H9 (cell line): ENCODE results near the gene FRMD1. TPM values are rescaled to one million over a fixed set of nuclear protein-coding genes. Genes with fewer than 3 reads are reported as not detected.

Experiments
- DNase-seq: peaks from one replicate; pipeline ENCODE4 v3.0.0-alpha.2; 2017
- H2AFZ ChIP-seq: one replicate; pipeline ENCODE4 v1.6.1; 2013; ENCODE audit warnings: mild to moderate bottlenecking, low read length, control low read depth, moderate library complexity
- H2AK5ac ChIP-seq: 2 replicates; pipeline ENCODE4 v1.6.1; 2013; ENCODE audit warnings: low read length, control low read depth, mixed read lengths; ENCODE audit not compliant: insufficient read length
- H2BK120ac ChIP-seq: one replicate; pipeline ENCODE4 v1.6.1; 2013; ENCODE audit warnings: low read depth, mild to moderate bottlenecking, low read length, control low read depth, inconsistent platforms; ENCODE audit not compliant: poor library complexity, severe bottlenecking
- H2BK12ac ChIP-seq: 2 replicates; pipeline ENCODE4 v1.6.1; 2013; ENCODE audit warnings: low read length, control low read depth, mixed read lengths, low read depth; ENCODE audit not compliant: insufficient read length
- H2BK15ac ChIP-seq: 2 replicates; pipeline ENCODE4 v1.6.1; 2013; ENCODE audit warnings: low read depth, low read length, control low read depth
- H2BK20ac ChIP-seq: one replicate; pipeline ENCODE4 v1.6.1; 2013; ENCODE audit warnings: low read depth, mild to moderate bottlenecking, low read length, control low read depth, inconsistent platforms; ENCODE audit not compliant: poor library complexity, severe bottlenecking
- H2BK5ac ChIP-seq: 2 replicates; pipeline ENCODE4 v1.6.1; 2013; ENCODE audit warnings: low read length, control low read depth, mixed read lengths; ENCODE audit not compliant: insufficient read length
- H3K14ac ChIP-seq: 2 replicates; pipeline ENCODE4 v1.6.1; 2013; ENCODE audit warnings: low read length, control low read depth; ENCODE audit not compliant: insufficient read depth
- H3K18ac ChIP-seq: 2 replicates; pipeline ENCODE4 v1.6.1; 2013; ENCODE audit warnings: low read depth, mild to moderate bottlenecking, mixed read lengths, low read length, control low read depth; ENCODE audit not compliant: insufficient read length
- H3K23ac ChIP-seq: 2 replicates; pipeline ENCODE4 v1.6.1; 2013; ENCODE audit warnings: low read length, control low read depth, mixed read lengths, low read depth; ENCODE audit not compliant: insufficient read length
- H3K23me2 ChIP-seq: 2 replicates; pipeline ENCODE4 v1.6.1; 2013; ENCODE audit warnings: low read depth, mild to moderate bottlenecking, mixed read lengths, low read length, control low read depth; ENCODE audit not compliant: insufficient read length, poor library complexity, severe bottlenecking
- H3K27ac ChIP-seq: 2 replicates; pipeline ENCODE4 v1.5.1; 2013; ENCODE audit warnings: low read length, control low read depth, mixed read lengths, low read depth; ENCODE audit not compliant: insufficient read length
- H3K27me3 ChIP-seq: 2 replicates; pipeline ENCODE4 v1.6.1; 2013; ENCODE audit warnings: low read length, control low read depth, inconsistent platforms; ENCODE audit not compliant: insufficient read depth
- H3K4ac ChIP-seq: 2 replicates; pipeline ENCODE4 v1.6.1; 2013; ENCODE audit warnings: low read depth, mild to moderate bottlenecking, control low read depth, inconsistent platforms, low read length, moderate library complexity
- H3K4me1 ChIP-seq: 2 replicates; pipeline ENCODE4 v1.6.1; 2013; ENCODE audit warnings: low read length, control low read depth, inconsistent platforms; ENCODE audit not compliant: insufficient read depth
- H3K4me2 ChIP-seq: 2 replicates; pipeline ENCODE4 v1.6.1; 2013; ENCODE audit warnings: low read length, control low read depth, mixed read lengths; ENCODE audit not compliant: insufficient read length, insufficient read depth
- H3K56ac ChIP-seq: 2 replicates; pipeline ENCODE4 v1.6.1; 2013; ENCODE audit warnings: low read depth, mild to moderate bottlenecking, mixed read lengths, low read length, control low read depth; ENCODE audit not compliant: insufficient read length
- H3K79me1 ChIP-seq: 2 replicates; pipeline ENCODE4 v1.6.1; 2013; ENCODE audit warnings: low read depth, mild to moderate bottlenecking, moderate library complexity, low read length, control low read depth, inconsistent platforms; ENCODE audit not compliant: insufficient read depth, poor library complexity, severe bottlenecking
- H3K79me2 ChIP-seq: 2 replicates; pipeline ENCODE4 v1.6.1; 2013; ENCODE audit warnings: low read length, control low read depth, inconsistent platforms; ENCODE audit not compliant: insufficient read depth
- H3K9ac ChIP-seq: 2 replicates; pipeline ENCODE4 v1.6.1; 2013; ENCODE audit warnings: low read length, control low read depth, mixed read lengths; ENCODE audit not compliant: insufficient read length; ENCODE audit errors: extremely low read depth
- H3K9me3 ChIP-seq: one replicate; pipeline ENCODE4 v1.6.1; 2013; ENCODE audit warnings: low read depth, low read length, inconsistent platforms; ENCODE audit not compliant: control insufficient read depth
- H3T11ph ChIP-seq: one replicate; pipeline ENCODE4 v1.6.1; 2013; ENCODE audit warnings: mild to moderate bottlenecking, low read length, control low read depth, inconsistent platforms
- H4K20me1 ChIP-seq: one replicate; pipeline ENCODE4 v1.6.1; 2013; ENCODE audit not compliant: control insufficient read depth, insufficient read length, insufficient read depth
- H4K5ac ChIP-seq: 2 replicates; pipeline ENCODE4 v1.6.1; 2013; ENCODE audit warnings: low read depth, mild to moderate bottlenecking, mixed read lengths, low read length, control low read depth; ENCODE audit not compliant: insufficient read length
- H4K8ac ChIP-seq: replicated peaks from 2 replicates; pipeline ENCODE4 v1.6.1; 2013; ENCODE audit warnings: low read length, control low read depth, mixed read lengths, low read depth; ENCODE audit not compliant: insufficient read length
- H4K91ac ChIP-seq: 2 replicates; pipeline ENCODE4 v1.6.1; 2013; ENCODE audit warnings: low read depth, mild to moderate bottlenecking, moderate library complexity, mixed read lengths, low read length, control low read depth; ENCODE audit not compliant: insufficient read length
- H3K27ac Mint-ChIP-seq, 3 experiments: 2 replicates in 2 of 3; 3 replicates in 1 of 3; pipeline ENCODE4 v1.8.0; 2020 to 2021; ENCODE audit warnings: mixed read lengths in 3 of 3, mild to moderate bottlenecking in 1 of 3, moderate library complexity in 1 of 3
- H3K27me3 Mint-ChIP-seq: 2 replicates; pipeline ENCODE4 v1.8.0; 2021; ENCODE audit warnings: low read depth, mild to moderate bottlenecking, moderate library complexity, mixed read lengths
- H3K36me3 Mint-ChIP-seq, 3 experiments: 2 replicates in 2 of 3; 3 replicates in 1 of 3; pipeline ENCODE4 v1.8.0; 2020 to 2021; ENCODE audit warnings: low read depth in 3 of 3, mixed read lengths in 3 of 3; ENCODE audit not compliant: insufficient read depth in 1 of 3
- H3K4me1 Mint-ChIP-seq, 2 experiments: 2 replicates each; pipeline ENCODE4 v1.8.0; 2020; ENCODE audit warnings: mixed read lengths in 2 of 2
- H3K4me3 Mint-ChIP-seq, 2 experiments: 2 replicates in 1 of 2; 3 replicates in 1 of 2; pipeline ENCODE4 v1.8.0; 2020 to 2021; ENCODE audit warnings: mild to moderate bottlenecking in 2 of 2, mixed read lengths in 2 of 2, moderate library complexity in 1 of 2
- H3K9me3 Mint-ChIP-seq, 2 experiments: 2 replicates in 1 of 2; 3 replicates in 1 of 2; pipeline ENCODE4 v1.8.0; 2020; ENCODE audit warnings: mild to moderate bottlenecking in 2 of 2, mixed read lengths in 2 of 2, moderate library complexity in 1 of 2
- WGBS: extraction: QIAGEN DNeasy Blood & Tissue Kit; methylation state at CpG from one replicate; pipeline ENCODE4 v1.1.7; 2013; ENCODE audit warnings: missing lambda C conversion rate, low lambda C conversion rate, mixed read lengths; ENCODE audit not compliant: insufficient read length; ENCODE audit errors: extremely low coverage; 5-methylcytosine and 5-hydroxymethylcytosine counted together
- total RNA-seq: library from RNA; stranded (reverse); gene quantifications from 2 replicates; pipeline ENCODE4 v1.2.1, GENCODE V29; 2021
- TF ChIP-seq, protein P1 (sequence below): fragments of 200-600 bp; sonication (generic); conservative IDR thresholded peaks from 3 replicates; pipeline ENCODE4 v1.8.0; 2021; ENCODE audit warnings: antibody characterized with exemption, mild to moderate bottlenecking

Gene FRMD1
- total RNA-seq, 1 experiment from 2014 or later = not detected

DNA sequence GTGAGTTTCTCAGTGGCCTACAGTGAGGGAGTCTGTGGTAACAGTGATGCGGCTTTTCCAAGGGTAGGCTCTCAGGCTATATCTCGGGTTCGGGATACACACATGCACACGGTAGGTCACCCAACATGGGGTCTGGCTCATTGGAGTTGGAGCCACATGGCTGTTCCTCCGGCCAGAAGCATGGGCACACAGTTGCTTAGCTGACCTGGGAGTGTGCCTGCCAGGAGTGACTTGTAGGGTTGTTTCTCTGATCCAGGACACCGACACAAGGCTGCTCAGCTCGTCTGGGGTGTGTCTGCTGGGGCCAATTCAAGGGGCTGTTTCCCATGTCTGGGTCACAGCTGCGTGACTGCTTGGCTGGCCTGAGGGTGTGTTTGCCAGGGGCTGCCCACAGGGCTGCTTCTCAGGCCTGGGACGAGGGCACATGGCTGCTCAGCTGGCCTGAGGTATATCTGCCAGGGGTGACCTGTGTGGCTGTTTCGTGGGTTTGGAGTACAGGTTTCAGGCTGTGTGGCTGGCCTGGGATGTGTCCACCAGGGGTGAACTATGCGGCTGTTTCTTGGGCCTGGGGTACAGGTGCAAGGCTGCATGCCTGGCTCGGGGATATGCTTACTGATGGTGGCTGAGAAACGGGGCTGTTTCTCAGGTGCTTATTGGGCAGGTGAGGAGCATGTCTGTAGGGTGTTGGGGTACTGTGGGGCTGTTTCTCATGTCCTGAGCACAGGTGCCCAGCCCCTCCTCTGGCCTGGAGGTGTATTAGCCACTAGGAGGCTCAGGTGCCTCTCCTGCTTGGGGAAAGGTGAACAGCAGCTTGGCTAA lies 66.4 kb downstream of the FRMD1 start:
- Histone ChIP-seq H3K56ac (no peak overlapping the region), H3K27me3 (no peaks in the 10 kb centered on the region), H2BK20ac (no peak overlapping the region), H4K5ac (no peak overlapping the region), H3K4me1 (no peaks in the 10 kb centered on the region), H3K27ac (no peak overlapping the region), H2AFZ (no peak overlapping the region), H3K23ac (no peak overlapping the region), H3K18ac (no peak overlapping the region), H4K8ac (no peak overlapping the region), H3K4me2 (no peak overlapping the region), H4K20me1 (no peaks in the 10 kb centered on the region), H3K23me2 (no peaks in the 10 kb centered on the region), H3K14ac (no peak overlapping the region), H4K91ac (no peak overlapping the region), H3T11ph (no peak overlapping the region), H2BK15ac (no peak overlapping the region), H3K9me3 (no peaks in the 10 kb centered on the region), H2AK5ac (no peak overlapping the region), H3K79me1 (no peaks in the 10 kb centered on the region), H3K4ac (no peak overlapping the region), H3K79me2 (no peaks in the 10 kb centered on the region), H2BK12ac (no peak overlapping the region), H2BK5ac (no peak overlapping the region), H3K9ac (no peak overlapping the region), H2BK120ac (no peak overlapping the region)
- H3K4me1 Mint-ChIP-seq = peaks cover 13 to 14% of the 10 kb centered on the region in 2 experiments
- no peak for DNase-seq
- H3K27me3 Mint-ChIP-seq = peaks cover 2% of the 10 kb centered on the region; the same call in 1 of the 2 replicates
- TF ChIP-seq, protein P1, sequence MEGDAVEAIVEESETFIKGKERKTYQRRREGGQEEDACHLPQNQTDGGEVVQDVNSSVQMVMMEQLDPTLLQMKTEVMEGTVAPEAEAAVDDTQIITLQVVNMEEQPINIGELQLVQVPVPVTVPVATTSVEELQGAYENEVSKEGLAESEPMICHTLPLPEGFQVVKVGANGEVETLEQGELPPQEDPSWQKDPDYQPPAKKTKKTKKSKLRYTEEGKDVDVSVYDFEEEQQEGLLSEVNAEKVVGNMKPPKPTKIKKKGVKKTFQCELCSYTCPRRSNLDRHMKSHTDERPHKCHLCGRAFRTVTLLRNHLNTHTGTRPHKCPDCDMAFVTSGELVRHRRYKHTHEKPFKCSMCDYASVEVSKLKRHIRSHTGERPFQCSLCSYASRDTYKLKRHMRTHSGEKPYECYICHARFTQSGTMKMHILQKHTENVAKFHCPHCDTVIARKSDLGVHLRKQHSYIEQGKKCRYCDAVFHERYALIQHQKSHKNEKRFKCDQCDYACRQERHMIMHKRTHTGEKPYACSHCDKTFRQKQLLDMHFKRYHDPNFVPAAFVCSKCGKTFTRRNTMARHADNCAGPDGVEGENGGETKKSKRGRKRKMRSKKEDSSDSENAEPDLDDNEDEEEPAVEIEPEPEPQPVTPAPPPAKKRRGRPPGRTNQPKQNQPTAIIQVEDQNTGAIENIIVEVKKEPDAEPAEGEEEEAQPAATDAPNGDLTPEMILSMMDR = no peak; the same call in 2 of the 3 replicates
- H3K9me3 Mint-ChIP-seq = peaks cover 18 to 19% of the 10 kb centered on the region in 2 experiments
- no CpG with 5 or more reads among the region's 13 CpGs for WGBS
- H3K4me3 Mint-ChIP-seq = no peak overlapping the region
- peaks cover 0 to 16% (median 3%) of the 10 kb centered on the region in 3 experiments; a peak in 5 of 7 replicates for H3K36me3 Mint-ChIP-seq
- no peak overlapping the region for H3K27ac Mint-ChIP-seq
